Activated CD8-positive, alpha-beta memory T cell treated with anti-CD3 and anti-CD28 coated beads, Interleukin-2, amount 50 U/mL, for 1 hour (primary cell): ENCODE data around the gene GCN1.
"Not testable (repeated sequence)": the region's sequence is repeated elsewhere in the genome, so short reads cannot be mapped to it uniquely, and the experiment has no call there.

Experiments used
- DNase-seq: peaks from one replicate; pipeline ENCODE4 v3.0.0-alpha.2; 2020; ENCODE audit errors: extremely low read depth

GCN1 gene

DNA sequence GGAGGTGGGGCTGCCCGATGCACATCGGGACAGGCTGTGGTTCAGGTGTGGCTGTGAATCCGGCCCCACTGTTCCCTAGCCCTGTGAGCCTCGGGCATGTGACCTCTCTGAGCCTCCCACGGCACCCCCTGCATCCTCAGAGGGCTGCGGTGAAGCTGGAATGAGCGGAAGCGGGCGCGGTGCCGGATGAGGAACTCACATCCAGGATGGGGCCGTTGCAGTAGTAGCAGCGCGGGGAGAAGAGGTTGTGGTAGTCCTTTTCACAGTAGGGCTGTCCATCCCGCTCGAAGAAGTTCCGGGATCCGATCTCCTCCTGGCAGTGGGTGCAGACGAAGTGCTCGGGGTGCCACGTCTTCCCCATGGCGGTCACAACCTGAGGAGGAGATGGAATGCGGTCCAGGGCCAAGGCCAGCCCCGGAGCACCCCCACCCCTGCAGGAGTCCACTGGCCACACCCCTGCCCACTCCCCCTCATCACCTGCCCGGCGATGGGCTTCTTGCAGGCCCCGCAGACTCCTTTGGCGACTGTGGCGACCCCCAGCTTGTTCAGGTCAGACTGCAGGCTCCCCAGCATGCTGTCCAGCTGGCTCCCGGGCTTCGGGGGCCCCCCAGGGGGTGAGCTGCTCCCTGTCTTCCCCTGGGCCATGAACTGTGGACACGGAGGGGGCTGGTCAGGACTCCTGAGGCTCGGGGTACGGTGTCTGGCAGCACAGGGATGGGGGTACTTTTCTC is 20.3 kb upstream of the GCN1 start:
- no peak for DNase-seq

DNA sequence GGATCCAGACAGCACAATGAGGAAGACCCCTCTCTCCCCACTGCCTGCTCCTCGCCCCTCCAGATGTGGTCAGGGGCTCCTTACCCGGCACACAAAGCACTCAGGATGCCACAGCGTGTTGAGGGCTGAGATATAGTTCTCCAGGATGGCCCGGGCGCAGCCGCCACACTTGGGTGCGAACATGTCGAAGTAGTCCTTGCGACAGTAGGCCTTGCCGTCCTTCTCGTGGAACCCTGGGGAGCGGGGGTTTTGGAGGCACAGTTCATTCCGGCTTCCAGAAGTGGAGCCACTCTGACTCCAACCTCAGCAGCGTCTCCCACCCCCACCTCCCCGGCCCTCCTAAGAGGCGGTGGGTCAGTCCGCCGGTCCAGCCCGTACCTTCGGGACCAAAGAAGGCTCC is 19.2 kb upstream of the GCN1 start:
- no peak for DNase-seq

DNA sequence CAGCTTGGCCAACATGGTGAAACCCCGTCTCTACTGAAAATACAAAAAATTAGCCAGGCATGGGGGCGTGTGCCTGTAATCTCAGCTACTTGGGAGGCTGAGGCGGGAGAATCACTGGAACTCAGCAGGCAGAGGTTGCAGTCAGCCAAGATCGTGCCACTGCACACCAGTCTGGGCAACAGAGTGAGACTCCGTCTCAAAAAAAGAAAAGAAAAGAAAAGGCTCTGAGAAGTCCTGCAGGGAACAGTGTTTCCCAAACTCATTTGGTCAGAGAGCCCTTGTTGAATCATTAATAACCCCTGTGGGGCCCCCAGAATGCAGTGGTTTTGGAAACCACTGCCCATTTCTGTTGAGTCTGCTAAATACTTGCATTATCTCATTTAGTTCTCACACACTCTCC is 18.7 kb upstream of the GCN1 start:
- DNase-seq, result not testable (repeated sequence)

DNA sequence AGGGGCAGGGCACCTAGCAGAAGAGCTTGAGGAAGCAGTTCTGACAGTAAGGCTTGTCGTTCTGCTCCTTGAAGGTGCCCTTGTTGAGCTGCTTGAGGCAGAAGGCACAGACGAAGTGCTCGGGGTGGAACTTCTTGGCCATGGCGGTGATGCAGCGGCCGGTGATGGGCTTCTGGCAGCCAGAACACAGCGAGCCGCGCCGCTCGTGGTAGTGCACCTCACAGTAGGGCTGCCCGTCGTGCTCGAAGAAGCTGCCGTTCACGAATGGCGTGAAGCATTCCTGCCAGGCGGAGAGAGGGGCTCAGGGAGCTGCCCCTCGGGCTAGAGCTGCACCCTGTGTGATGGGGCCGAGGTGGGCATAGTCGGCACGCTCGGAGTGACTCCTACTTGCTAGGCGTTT is 17.8 kb upstream of the GCN1 start:
- no peak for DNase-seq

DNA sequence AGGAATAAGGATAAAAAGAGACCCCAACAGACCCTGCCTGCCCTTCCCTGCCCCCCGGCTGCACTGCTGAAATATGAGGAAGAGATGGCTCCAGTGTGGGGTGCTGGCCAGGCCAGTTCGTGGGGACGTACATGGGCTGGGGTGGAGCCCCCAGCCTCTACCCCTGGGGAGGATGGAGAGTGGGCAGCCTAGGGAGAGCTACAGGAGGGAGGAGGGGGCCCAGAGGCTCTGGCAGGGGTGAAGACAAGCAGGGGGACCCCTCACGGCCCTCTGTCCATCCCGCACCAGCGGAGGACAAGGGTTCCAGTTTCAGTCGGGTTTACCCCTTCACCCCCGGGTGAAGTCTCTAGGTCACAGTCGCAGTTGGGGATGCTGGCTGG is 17.4 kb upstream of the GCN1 start:
- DNase-seq, result no peak

DNA sequence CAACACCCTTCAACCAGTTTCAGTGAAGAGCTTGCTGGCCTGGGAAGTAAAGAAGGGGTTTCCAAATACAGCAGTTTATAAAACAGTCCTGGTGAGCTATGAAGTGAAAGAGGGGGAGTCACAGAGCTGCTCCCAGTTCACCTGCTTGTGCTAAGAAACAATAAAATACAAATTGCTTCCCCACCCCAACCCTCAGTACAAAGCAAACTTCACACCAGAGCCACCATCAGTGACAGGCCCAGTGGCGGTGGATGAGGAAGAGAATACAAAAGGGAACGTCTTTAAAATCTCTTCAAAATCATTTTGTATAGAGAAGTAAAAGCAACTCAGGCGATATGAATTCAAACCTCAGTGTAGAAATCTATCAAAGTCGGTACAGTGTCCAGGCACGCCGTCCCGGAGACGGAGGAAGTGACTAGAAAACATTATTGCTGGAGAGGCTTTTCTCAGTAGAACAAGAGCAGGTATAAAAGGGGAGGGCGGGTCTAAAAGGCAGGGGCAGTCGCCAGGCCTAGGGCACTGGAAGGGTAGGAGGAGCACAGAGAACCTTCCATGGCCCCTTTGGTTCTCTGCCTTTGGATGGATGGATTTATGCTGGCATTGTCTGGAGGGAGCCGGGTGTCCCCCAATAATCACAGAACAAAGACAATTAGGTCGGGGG is 16.9 kb upstream of the GCN1 start:
- DNase-seq, result no peak

DNA sequence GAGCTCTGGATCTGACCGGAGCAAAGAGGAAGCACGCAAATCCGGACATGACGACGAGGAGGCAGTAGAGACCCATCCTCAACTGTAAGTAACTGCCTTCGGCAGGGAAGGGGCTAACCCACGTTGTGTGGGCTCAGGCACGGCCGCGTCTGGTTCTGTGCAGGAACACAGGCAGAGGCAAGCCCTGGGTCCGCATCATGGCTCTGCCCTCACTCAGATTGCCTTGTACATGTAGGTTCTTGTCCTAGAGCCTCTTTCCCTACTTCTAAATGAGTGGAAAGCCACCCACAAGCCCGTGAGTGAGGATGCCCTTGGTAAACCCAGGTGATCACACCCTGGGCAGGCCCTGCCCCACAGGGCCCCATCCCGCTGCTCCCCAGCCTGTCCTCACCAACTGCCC is 15.3 kb upstream of the GCN1 start:
- DNase-seq, result no peak

DNA sequence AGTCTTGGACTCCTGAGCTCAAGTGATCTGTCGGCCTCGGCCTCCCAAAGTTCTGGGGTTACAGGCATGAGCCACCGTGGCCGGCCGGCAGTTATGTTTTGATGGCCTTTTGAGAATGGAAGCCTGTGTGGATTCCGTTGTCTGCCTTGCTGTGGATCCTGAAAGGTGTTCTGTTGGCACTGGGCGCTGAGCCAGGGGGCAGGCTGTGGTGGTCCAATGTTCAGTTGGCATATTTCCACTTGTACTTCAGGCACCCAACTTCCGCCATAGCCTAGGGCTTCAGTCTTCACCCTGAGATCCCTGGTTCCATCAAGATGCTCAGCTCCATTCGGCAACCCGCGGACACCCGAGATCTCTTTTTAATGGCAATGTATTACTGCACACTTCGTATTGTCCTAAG is 12.7 kb upstream of the GCN1 start:
- DNase-seq, result no peak

DNA sequence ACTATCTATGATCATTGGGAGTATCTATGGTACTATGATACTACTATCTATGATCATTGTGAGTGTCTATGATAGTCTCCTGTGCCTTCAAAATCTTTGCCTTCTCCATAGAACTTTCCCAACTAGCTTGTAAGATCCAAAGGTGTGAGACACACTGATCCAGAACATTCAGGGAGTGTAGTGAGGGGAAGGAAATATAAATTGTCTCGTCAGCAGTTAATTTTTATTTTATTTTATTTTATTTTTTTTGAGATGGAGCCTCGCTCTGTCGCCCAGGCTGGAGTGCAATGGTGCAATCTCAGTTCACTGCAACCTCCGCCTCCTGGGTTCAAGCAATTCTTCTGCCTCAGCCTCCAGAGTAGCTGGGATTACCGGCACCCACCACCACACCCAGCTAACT is 12.3 kb upstream of the GCN1 start:
- not testable (repeated sequence) for DNase-seq

DNA sequence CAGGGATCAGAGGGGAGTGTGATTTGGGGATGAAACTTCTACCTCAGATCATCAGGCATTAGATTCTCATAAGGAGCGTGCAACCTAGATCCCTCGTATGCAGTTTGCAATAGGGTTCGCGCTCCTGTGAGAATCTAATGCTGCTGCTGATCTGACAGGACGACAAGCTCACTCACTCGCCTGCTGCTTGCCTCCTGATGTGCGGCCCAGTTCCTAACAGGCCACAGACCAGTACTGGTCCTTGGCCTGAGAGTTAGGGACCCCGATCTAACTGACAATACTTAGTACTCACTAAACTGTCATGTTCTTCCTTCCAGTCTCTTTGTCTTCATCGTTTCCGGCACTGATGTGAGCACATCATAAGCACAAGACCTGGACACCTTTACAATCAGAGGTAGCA is 11.7 kb upstream of the GCN1 start:
- no peak for DNase-seq

DNA sequence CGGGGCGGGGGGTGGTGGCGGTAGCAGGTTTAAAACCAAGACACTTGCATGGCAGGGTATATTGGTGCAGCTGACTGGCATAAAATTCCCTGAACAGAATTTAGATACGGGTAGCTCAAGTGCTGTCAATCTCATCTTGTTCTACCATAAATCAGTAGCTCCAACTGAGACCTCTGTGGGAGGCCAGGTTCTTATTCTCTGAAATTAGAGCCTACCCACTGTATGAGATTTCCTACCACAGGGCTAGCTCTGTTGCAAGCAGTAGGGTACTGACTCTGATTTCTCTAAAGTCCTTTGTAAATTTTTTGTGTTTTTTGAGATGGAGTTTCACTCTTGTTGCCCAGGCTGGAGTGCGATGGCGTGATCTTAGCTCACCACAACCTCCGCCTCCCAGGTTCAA is 9.7 kb upstream of the GCN1 start:
- no peak for DNase-seq

DNA sequence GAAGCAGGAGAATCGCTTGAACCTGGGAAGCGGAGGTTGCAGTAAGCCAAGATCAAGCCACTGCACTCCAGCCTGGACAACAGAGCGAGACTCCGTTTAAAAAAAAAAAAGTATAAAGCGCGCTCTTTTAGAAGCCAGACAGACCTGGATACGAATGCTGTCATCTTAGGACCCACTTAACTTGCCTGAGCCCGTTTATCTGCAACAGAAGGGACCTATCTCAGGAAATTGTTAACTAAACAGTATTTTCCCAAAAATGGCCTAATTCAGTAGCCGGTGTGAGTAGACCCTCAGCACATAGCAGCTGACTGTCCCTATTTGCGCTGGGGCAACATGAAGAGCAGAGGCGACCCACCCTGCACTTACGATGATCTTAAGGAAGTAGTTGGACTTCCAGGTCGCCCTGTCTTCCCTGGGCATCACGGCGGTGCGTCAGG is 5.9 kb upstream of the GCN1 start:
- no peak for DNase-seq

DNA sequence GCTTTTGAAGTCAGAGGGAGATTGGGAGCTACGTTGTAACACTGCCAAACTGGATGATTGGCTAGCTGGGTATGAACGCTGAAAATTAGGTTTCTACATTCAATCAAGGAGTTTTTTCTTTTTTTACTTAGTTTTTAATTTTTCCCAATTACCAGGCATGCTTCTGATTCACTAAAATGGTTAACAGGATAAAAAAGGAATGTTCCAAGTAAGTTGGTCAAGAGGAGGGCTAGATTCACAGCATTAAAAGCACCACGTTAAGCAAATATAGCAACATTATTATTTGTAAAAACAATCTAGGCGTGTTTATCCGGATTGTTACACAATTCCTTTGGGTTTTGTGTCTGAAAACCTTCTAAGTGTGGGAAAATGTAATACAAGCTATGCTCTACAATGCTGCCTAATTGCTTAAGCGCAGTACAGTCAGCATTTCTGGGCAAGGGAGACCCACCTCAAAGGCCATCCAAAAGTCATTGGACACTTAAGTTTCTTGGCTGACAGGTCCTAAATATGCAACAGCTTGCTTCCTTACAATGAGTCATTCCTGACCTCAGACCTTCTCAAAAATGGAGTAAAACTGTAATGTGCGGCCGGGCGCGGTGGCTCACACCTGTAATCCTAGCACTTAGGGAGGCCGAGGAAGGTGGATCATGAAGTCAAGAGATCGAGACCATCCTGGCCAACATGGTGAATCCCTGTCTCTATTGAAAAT is 5.2 kb upstream of the GCN1 start:
- no peak for DNase-seq

DNA sequence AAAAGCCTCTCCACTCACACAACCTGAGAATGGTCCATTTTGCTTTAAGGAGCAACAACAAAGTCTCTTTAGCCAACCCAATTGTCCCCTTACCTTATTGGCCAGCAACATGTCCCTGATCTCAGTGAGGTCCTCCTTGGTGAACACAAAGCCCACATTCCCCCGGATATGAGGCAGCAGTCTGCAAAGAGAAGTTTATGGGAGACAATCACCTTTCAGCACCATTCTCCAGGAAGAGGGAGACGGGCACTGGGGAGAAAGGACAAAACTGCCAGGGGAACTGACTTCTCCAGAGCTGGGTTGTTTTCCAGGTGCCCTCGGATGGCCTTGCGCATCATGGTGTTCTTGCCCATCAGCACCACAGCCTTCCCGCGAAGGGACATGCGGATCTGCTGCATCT is 4.5 kb upstream of the GCN1 start:
- no peak for DNase-seq

DNA sequence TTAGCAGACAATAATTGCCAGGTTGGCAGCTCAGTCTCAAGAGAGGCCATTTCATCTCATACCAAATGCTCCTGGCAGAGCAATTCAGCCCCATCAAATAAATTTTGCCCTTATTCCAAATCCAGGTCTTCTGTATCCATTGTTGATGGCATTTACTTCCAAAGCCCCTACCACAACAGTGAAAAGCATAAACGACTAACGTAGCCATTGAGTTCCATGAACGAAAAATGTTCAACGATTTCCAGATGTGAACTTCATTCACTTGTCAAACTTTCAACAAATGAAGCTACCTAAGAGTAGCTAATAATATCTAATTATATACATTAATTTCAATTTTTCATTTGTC is 3.0 kb upstream of the GCN1 start:
- no peak for DNase-seq

DNA sequence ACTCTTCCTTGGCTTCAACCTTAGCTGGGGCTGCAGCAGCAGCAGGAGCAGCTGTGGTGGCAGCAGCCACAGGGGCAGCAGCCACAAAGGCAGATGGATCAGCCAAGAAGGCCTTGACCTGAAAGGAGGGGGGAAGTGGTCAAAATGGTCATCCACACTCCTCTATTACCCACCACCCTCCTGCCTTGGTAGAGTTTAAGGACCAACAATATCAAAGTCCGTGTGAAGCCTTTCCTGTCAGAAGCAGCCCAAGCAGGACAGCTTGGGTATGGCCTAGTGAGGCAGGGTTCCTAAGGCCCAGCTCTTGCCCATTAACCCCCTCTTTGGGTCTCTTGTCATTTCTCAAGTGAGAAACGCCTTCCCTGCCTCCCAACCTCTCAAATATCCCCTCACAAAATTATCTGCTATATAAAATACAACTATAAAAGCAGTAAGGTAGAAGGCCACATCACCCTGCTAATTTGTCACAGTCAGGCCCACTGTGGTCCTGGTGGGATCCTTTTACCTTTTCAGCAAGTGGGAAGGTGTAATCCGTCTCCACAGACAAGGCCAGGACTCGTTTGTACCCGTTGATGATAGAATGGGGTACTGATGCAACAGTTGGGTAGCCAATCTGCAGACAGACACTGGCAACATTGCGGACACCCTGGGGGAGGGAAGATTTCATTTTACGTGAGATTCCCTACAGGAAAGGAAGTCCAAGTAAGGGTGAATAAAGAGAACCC is 2.5 kb upstream of the GCN1 start:
- DNase-seq, result not testable (repeated sequence)

DNA sequence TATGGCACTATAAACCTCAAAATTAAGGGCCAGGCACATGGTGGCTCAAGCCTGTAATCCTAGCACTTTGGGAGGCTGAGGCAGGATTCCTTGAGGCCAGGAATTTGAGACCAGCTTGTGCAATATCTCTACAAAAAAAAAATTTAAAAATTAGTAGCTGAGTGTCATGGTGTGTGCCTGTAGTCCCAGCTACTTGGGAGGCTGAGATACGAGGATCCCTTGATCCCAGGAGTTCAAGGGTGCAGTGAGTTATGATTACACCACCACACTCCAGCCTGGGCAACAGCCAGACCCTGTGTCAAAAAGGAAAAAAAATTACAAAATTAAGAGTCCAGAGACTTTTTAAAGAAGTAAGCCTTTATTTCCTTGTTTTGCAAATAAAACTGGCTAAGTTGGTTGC is 1.8 kb upstream of the GCN1 start:
- DNase-seq, result no peak

DNA sequence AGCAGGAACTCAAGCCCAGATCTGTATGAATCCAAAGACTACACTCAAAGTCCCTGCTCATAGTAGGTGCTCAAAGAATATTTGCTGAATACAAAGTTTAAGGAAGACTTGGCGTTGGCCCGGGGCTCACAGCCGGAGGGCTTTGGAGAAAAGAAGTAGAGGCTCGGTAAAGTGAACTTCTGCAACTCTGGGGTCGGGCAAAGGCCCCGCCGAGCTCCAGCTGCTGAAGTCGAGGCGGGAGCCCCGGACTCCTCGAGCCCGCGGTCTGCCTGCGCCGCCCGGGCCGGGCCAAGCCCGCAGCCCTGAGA is 335 bp downstream of the GCN1 start:
- no peak for DNase-seq

DNA sequence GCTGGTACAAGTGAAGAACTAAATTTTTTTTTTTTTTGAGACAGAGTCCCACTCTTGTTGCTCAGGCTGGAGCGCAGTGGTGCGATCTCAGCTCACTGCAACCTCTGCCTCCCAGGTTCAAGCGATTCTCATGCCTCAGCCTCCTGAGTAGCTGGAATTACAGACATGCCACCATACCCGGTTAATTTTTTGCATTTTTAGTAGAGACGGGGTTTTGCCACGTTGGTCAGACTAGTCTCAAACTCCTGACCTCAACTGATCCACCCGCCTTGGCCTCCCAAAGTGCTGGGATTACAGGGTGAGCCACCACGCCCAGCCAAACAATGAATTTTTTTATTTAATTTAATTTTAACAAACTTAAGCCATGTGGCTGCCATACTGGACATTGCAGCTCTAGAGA is 1.2 kb downstream of the GCN1 start:
- not testable (repeated sequence) for DNase-seq

DNA sequence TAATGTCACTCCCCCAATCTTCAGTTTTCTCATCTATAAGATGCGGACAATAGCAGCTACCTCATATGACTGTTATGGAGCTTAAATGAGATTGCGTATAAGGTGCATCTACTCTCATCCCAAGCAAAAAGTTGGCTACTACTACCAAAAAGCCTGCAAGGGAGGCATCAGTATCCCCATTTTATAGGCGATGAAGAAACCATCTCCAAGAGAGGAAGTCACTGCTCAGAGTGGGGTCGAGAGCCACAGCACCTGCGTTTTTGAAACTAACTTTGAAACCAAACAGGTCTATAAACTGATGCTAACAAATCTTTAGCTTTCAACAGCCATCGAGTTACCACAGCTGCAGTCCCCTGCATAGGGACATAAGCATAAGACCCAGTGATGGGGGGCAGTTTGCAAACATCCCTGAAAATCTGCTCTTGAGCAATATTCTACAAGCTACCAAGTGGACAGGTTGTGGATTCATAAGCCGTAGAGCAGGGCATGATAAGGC is 3.5 kb downstream of the GCN1 start:
- DNase-seq, result no peak

DNA sequence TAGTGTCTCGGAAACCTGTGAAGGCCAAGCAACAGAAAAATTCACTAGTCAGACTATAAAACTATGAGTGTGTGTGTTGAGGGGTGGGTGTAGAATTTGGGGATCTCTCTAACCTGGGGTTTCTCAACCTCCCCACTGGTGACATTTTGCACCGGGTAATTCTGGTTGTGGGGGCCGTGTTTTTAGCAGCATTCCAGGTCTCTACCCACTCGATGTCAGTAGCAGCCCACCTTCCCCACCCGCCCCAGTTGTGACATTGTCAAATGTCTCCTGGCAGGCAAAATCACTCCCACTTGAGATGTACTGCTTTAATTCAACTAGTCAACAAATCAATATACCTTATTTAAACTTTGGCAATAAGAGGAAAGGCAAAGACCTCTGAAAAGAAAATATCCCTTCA is 4.1 kb downstream of the GCN1 start:
- DNase-seq, result no peak

DNA sequence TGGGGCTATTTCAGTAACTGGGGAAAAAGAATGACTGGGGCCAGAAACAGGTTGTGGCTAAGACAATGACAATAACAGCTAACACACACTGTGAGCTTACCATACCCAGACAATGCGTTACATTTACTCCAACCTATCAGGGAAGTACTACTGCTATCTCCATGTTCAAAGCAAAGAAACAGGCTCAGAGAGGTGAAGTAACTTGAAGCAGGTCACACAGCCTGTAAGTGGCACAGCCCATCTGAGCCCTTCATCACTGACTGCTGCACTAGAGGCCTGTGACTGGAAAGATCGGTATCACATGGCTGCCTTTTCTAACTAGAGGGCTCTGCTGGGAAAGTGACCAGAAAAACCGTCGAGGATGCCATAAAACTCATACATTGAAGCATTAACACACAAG is 7.9 kb downstream of the GCN1 start:
- no peak for DNase-seq

DNA sequence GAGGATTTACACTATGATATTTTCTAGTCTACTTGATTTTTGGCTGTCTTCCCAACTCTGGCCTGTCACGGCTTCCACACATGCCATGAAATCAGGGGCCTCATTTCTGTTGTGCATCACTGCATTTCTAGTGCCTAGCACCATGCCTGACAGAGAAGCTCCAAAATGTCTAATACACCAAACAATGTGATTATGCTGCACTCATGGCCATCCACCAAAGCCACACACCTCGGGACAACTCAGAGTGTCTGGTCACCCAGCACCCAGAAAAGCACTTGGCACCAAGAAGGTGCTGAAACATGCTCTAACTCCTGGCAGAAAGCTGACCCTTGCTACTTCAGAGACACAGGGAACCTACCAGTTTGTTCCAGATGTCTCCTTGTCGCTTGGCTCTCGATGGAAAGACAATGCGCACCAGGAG is 11.3 kb downstream of the GCN1 start:
- no peak for DNase-seq
